NCI-H2107 treated with DMSO at 0.1 percent for 48 hours (cell line): ENCODE results near the gene PLA2G4C.

Experiments
- DNase-seq: peaks from one replicate; lab custom pipeline; 2025; ENCODE audit not compliant: unreplicated experiment; lab: John Stamatoyannopoulos, UW

Gene PLA2G4C

GRCh38 chr19:48110350-48110966, at the start of gene PLA2G4C:
Gene PLA2G4C (minus strand): TSS chr19:48110817. CDS start chr19:48106529, 4,288 bp downstream.
- DNase-seq, result peak; percentile 87

- DNase-seq, result no peak
These were observed 47.7 kb upstream of the PLA2G4C start for GRCh38 chr19:48158210-48158790.

DNA sequence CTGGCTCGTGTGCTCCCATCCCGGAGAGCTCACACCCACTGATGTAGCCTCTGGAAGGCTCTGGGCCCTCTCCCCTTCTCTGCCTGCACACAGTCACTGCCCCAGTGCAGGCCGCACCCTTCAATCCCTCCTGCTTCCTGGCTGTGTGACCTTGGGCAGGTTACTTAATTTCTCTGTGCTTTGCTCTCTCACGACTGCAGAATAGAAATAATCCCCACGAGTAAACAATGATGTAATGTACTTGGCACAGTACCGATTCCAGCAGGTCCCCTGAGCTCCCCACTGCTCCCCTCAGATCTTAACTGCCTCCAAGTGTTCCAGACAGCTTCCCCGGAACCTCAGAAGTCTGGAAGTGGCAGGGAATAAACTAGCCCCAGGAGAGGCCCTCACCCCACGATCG, 43.4 kb upstream of the PLA2G4C start:
- DNase-seq, result no peak

- DNase-seq, result no peak
These were observed 41.9 kb upstream of the PLA2G4C start for GRCh38 chr19:48152551-48152950.

- no peak for DNase-seq
These were observed 38.8 kb upstream of the PLA2G4C start for GRCh38 chr19:48149430-48149829.

DNA sequence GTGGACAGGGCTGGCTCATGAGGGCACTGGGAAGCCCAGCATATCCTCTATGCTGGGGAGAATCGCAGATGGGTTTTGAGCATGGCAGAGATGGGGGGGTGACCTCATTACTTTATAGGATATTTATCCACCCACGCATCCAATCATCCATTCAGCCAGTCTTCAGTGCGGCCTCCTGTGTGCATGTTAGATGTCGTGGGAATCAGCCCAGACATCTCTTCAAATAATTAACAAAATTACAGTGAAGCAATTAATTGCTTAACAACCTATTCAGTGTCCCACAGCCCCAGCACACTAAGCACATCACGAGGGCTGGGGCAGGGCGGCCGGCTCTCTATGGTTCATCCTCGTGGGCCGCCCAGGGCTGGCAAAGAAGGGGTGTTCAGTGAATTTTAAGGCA, 38.0 kb upstream of the PLA2G4C start:
- DNase-seq, result no peak

- no peak for DNase-seq
These were observed 37.1 kb upstream of the PLA2G4C start for GRCh38 chr19:48147597-48148175.

GRCh38 chr19:48139053-48139452, 28.4 kb upstream of the PLA2G4C start:
- DNase-seq, result no peak

- DNase-seq, result no peak
These were observed 26.8 kb upstream of the PLA2G4C start for GRCh38 chr19:48137411-48137810.

GRCh38 chr19:48136547-48136946, 25.9 kb upstream of the PLA2G4C start:
- no peak for DNase-seq

DNA sequence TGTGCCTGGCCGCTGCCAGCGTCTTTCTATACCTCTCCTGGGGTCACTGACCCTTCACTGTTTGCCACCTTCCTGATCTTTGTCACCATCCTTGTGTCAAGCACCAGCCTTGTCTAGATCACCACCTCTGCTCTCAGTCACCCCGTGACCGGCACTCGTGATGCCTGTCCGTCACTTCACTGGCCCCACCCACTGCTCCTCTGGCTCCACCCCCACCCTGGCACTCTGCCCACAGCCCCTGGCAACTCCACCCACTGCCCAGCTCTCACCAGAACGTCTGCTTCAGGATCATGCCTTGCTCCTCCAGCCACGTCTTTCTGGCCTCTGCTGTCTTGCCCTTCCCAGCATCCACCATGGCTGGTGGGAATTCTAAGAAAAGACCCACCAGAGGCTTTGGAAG, 24.8 kb upstream of the PLA2G4C start:
- DNase-seq, result no peak

GRCh38 chr19:48133094-48133493, 22.5 kb upstream of the PLA2G4C start:
- DNase-seq, result no peak

DNA sequence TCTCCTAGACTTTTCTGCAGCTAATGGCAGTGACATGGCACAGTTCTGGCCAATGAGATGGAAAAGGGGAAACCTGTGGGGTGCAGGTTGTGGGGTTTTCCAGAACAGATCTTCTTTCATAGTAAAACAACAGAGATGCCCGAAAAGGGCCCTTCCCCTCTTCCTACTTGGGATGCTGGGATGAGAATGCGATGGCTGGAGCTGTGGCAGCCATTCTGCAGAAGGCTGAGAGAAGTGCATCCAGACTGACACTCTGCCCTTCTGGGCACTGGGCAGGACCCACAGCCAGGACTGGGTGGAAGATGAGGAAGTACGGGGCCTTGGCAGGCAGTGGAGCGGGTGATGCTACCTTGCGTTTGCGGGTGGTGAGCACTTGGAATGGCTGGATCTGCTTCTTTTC, 16.9 kb upstream of the PLA2G4C start:
- DNase-seq, result no peak

DNA sequence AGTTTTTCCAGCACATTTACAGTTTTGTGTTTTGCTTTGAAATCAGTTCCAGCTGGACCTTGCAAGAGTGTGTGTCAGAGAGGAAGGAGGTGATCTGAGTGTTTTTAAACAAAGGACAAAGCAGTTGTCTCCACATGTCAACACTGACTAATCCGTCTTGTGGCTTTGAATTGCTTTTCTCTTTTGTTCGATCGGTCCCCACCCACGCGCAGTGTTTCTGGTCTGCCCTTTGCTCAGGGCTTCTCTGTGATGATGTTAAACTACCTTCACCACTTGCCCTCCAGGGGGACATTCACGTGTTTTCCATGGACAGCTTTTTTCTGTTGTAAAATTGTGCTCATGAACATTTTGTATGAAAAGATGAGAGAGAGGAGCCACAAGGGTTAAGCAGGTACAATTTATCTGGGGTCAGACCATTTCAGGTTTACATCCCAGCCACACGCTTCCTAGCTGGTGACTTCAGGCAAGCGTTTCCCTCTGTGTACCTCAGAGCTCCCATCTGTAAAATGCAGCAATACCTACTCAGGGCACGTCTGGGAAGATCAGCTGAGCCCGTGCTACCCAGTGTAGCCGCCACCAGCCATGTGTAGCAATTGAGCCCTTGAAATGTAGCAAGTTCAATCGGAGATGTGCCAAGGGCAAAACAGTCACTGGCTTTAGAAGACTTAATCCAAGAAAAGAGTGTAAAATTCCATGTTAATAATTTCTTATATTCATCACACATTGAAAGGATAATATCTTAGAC, 13.5 kb upstream of the PLA2G4C start:
- no peak for DNase-seq

DNA sequence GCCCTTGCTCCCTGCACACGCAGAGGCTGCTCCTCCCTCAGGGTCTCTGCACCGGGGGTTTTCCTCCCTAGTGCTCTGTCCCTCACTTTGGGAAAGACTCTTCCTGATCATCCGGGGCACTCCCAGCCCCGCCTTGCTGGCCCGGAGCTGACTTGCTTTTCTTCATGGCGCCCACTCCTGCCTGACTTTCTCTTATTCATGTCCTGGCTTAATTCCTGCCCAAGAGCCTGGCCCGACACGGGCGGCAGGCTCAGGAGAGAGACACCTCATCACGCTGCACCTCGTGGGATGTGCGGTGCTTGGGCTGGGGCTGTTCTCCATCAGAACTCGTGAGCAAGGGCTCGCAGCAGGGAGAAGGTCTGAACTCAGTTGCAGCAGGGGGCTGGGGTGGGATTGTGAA, 11.8 kb upstream of the PLA2G4C start:
- no peak for DNase-seq

DNA sequence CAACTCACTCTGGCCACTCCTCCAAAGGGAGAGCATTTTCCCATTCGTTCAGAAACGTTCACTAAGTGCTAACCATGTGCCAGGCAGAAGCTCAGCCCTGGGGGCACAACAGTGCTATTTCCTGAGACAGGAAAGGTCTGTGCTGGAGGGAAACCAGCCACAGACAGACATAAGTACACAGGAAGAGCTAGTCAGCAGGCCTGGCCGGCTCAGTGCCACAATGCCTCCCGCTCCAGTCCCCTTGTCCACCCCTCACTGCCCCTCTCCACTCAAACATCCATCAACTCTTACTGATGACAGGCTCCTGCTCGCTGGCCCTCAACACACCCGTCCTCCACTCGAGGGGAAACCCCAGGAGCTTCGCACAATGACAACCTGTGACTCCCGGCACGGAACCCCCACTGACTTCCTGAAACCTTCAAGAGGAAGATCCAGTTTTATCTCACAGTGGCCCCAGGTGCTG, 11.3 kb upstream of the PLA2G4C start:
- DNase-seq, result no peak

- DNase-seq, result no peak
These were observed 10.4 kb upstream of the PLA2G4C start for GRCh38 chr19:48121066-48121465.

DNA sequence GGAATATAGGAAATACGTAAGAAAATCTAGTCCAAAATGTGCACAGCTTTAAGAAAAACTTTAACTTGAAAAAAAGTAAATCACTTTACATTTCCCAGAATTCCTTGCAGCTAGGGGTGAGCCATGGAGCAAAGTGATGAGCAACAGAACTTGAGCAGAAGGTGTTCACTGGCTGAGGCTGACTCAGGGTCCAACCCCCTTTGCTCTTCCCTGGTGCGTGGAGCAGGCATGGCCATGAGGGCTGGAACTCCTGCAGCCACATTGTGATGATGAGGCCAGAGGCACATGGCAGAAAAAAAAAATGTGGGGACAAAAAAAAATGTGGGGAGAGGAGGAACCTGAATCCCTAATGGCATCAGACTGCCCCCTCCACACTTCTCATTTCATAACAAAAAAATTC, 9.9 kb upstream of the PLA2G4C start:
- no peak for DNase-seq

GRCh38 chr19:48118131-48118517, 7.5 kb upstream of the PLA2G4C start:
- DNase-seq, result no peak

DNA sequence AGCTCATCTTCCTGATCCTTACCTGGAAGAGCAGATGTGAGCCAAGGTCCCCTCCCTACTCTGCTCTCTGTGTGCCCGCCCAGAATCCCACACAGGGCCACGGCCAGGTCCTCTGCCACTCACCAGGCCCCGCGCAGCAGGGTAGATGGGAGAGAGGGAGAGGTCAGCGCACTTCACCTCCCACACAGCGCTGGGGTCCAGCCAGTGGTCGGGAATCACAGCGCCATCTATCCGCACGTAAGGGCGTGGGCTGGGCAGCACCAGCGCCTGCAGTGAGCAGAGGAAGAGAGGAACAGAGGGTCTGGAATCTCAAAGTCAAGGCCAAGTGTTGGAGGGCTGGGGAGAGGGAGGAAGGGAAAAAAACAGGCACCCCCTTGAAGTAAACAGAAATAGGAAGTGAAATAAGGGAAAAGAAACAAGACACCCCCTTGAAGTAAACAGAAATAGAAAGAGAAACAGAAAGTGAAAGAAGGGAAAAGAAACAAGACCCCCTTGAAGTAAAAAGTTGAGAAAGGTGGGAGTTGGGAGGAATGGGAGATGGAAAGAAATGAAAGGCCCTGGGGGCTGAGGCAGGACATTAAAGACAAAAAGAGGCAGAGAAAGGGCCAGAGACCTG, 7.0 kb upstream of the PLA2G4C start:
- DNase-seq, result no peak

GRCh38 chr19:48113190-48113917, 2.7 kb upstream of the PLA2G4C start:
- no peak for DNase-seq
